Body of pancreas (tissue), 4 donors: ENCODE measurements around the gene SEMA3D.

Experiments
- CTCF ChIP-seq, 7 experiments: fragments of 450-650 bp in 4 of 7; fragments of 200-600 bp in 3 of 7; sonication (generic) in 3 of 7; IDR thresholded peaks; one replicate each; pipeline ENCODE4 v1.5.1; 2016 to 2019; ENCODE audit warnings: antibody characterized with exemption in 7 of 7
- POLR2A ChIP-seq, 3 donors: fragments of 450-650 bp; IDR thresholded peaks; one replicate each; pipeline ENCODE4 v1.6.1; 2016; ENCODE audit warnings: antibody characterized with exemption in 3 of 3, mild to moderate bottlenecking in 2 of 3

GRCh38 chr7:85016286-85016685 is 170.6 kb downstream of the SEMA3D start:
- TF ChIP-seq CTCF (IDR thresholded peaks at IDR 0.05) (no peak), POLR2A (IDR thresholded peaks at IDR 0.05) (no peak)
